H4 (cell line): ENCODE data around the gene ANO6. TPM values are rescaled to one million over a fixed set of nuclear protein-coding genes. Genes with fewer than 3 reads are reported as not detected.
"Not testable (repeated sequence)": the region's sequence is repeated elsewhere in the genome, so short reads cannot be mapped to it uniquely, and the experiment has no call there.

Experiments used
- DNase-seq: peaks from one replicate; pipeline ENCODE4 v3.0.0-alpha.2; 2015; ENCODE audit warnings: low spot score
- total RNA-seq: library from RNA; depleted of rRNA; stranded (reverse); fragments of >200 nt; shearing (Covaris generic); gene quantifications from 2 replicates; pipeline ENCODE4 v1.2.3, GENCODE V29; 2014; rRNA removed

The ANO6 gene
- total RNA-seq: 30.9 and 37.6 TPM in 2 replicates

GRCh38 chr12:45215419-45216229 lies at the start of gene ANO6:
Gene ANO6 (plus strand): TSS chr12:45216095. CDS start chr12:45216322, 227 bp downstream.
- DNase-seq: peak; percentile 84

GRCh38 chr12:45168976-45169375 lies 46.9 kb upstream of the ANO6 start:
- no peak for DNase-seq

- peak; percentile 63 for DNase-seq
Observed at GRCh38 chr12:45170456-45171042, 45.3 kb upstream of the ANO6 start.

GRCh38 chr12:45173293-45173692 lies 42.6 kb upstream of the ANO6 start:
- DNase-seq: not testable (repeated sequence)

- DNase-seq: no peak
Observed at GRCh38 chr12:45174595-45174994, 41.3 kb upstream of the ANO6 start.

GRCh38 chr12:45178771-45179170 lies 37.1 kb upstream of the ANO6 start:
- no peak for DNase-seq

GRCh38 chr12:45182511-45182910 lies 33.4 kb upstream of the ANO6 start:
- DNase-seq: no peak

- peak; percentile 11 for DNase-seq
Observed at GRCh38 chr12:45183246-45183645, 32.6 kb upstream of the ANO6 start.

- no peak for DNase-seq
Observed at GRCh38 chr12:45184147-45184963, 31.5 kb upstream of the ANO6 start.

- DNase-seq: no peak
Observed at GRCh38 chr12:45186762-45187161, 29.1 kb upstream of the ANO6 start.

GRCh38 chr12:45189766-45190403 lies 26.0 kb upstream of the ANO6 start:
- DNase-seq: no peak

- no peak for DNase-seq
Observed at GRCh38 chr12:45191239-45191638, 24.7 kb upstream of the ANO6 start.

GRCh38 chr12:45192707-45193106 lies 23.2 kb upstream of the ANO6 start:
- DNase-seq: no peak

GRCh38 chr12:45200491-45201043 lies 15.3 kb upstream of the ANO6 start:
- DNase-seq: no peak

- DNase-seq: no peak
Observed at GRCh38 chr12:45203767-45204166, 12.1 kb upstream of the ANO6 start.

- no peak for DNase-seq
Observed at GRCh38 chr12:45204757-45205156, 11.1 kb upstream of the ANO6 start.

GRCh38 chr12:45205165-45205825 lies 10.6 kb upstream of the ANO6 start:
- DNase-seq: no peak

- peak; percentile 42 for DNase-seq
Observed at GRCh38 chr12:45208604-45209487, 7.0 kb upstream of the ANO6 start.

GRCh38 chr12:45209784-45210183 lies 6.1 kb upstream of the ANO6 start:
- no peak for DNase-seq

GRCh38 chr12:45212064-45212463 lies 3.8 kb upstream of the ANO6 start:
- no peak for DNase-seq
